Right hindlimb (tissue), 1 donor: ENCODE results near the gene ST3GAL3.
A peak's percentile ranks its signal among the peaks of the same experiment; 100 is the strongest.

Experiments used
- DNase-seq: peaks from one replicate; pipeline ENCODE4 v3.0.0-alpha.2; 2018

Gene ST3GAL3

DNA sequence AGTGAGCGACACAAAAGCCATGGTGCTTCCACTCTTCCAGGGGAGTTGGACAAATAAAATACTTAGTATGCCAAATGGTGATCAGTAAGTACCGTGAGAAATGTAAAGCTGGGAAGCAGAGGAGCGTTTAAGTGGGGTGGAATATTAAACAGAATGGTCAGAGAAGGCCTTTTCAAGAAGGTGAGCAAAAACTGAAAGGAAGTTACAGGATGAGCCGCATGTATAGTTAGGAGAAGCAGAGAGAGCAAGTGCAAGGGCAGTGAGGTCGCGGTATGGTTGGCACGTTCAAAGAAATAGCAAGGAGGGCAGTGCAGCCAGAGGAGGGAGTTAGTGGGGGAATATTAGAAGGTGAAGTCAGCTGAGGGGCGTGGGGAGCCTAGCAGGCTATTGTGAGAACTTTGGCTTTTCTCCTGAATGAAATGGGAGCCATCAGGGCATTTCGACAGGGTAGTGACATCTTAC is 266.7 kb downstream of the ST3GAL3 start:
- no peak for DNase-seq

DNA sequence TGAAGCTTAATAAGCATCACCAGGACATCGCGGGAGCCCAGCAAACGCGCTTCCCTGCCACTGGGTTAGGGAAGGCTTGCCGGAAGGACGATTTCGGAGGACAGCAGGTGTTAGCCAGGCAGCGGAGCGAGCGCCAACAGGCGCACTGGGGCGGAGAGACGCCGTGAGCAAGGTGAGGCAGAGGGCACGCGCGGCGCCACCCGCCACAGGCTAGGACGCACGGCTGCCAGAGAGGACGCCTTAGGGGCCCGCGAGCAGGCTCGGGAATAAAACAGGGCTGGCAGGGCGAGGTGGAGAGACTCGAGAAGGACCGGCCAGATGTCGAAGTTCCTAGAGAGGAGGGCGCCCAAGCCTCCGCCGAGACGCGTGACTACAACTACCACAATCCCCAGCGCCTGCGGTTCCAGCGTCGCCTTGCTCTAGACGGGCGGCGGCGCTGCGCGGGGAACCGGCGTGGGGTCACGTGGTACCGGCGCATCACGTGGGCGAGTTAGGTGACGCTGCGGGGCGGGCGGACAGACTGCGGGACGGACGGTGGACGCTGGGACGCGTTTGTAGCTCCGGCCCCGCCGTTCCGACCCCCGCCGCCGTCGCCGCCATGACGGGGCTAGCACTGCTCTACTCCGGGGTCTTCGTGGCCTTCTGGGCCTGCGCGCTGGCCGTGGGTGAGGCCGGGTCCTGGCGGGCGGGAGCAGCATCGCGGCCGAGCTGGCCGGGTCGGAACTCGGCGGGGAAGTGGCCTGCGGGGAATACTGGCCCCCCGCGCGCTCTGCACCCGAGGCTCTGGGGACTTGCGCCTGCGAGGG is 267.3 kb downstream of the ST3GAL3 start, which contains the start of gene ATP6V0B:
ATP6V0B (plus strand) TSS at position 518 of the 806 bp plus-strand sequence; CDS start at position 599, 81 bp downstream.
- DNase-seq = peak; percentile 96

DNA sequence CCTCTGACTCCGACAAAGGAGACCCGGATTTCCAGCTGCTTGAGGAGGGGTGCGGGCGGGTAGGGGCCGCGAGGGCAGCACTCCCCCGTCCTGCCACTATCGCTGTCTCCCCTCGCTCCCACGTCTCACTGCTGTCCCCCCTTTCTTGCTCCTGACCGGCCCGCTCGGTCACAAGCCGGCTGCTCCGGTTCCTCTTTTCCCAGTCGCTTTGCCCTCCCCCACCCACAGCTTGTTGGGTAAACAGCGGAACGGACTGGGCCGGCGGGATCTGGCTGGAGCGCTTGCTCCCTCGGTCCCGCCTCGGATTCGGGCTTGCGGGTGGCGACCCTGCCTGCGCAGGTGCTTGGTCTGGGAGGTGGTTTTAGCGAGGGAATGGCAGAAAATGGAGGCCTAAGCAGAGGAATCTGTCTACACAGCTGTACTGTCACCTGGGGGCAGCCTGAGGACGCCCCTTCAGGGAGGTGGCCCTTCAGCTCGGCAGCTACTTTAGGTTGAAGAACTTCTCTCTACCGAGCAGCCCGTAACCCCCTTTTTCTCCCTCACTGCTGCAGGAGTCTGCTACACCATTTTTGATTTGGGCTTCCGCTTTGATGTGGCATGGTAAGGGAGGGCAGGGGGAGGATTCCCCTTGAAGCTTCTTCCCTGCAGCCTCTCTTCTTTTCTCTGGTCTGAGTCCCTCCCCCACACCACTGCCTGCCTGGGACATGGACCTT is 268.1 kb downstream of the ST3GAL3 start:
- DNase-seq = no peak

DNA sequence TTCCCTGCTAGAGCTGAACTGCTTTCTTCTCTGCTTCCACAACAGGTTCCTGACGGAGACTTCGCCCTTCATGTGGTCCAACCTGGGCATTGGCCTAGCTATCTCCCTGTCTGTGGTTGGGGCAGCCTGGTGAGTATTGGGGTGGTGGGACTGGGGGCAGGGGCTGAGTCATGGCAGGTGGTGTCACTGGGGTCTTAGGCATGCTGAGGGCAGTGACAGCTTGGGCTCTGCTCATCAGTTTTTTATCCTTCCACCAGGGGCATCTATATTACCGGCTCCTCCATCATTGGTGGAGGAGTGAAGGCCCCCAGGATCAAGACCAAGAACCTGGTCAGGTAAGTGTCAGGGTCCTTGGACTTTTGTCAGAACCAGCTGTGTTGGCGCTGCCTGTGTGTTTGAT is 268.7 kb downstream of the ST3GAL3 start:
- DNase-seq = no peak

DNA sequence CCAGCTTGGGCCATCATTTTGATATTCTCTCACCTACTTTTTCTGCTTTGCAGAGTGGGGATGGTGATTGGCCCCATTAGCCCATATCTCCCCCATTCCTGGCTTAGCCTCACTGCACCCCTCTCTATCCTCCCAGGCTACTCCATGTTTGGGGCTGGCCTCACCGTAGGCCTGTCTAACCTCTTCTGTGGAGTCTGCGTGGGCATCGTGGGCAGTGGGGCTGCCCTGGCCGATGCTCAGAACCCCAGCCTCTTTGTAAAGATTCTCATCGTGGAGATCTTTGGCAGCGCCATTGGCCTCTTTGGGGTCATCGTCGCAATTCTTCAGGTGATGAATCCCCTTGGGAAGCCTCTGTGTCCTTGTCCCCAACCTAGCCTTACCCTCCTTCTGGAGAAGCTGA is 269.6 kb downstream of the ST3GAL3 start:
- no peak for DNase-seq

DNA sequence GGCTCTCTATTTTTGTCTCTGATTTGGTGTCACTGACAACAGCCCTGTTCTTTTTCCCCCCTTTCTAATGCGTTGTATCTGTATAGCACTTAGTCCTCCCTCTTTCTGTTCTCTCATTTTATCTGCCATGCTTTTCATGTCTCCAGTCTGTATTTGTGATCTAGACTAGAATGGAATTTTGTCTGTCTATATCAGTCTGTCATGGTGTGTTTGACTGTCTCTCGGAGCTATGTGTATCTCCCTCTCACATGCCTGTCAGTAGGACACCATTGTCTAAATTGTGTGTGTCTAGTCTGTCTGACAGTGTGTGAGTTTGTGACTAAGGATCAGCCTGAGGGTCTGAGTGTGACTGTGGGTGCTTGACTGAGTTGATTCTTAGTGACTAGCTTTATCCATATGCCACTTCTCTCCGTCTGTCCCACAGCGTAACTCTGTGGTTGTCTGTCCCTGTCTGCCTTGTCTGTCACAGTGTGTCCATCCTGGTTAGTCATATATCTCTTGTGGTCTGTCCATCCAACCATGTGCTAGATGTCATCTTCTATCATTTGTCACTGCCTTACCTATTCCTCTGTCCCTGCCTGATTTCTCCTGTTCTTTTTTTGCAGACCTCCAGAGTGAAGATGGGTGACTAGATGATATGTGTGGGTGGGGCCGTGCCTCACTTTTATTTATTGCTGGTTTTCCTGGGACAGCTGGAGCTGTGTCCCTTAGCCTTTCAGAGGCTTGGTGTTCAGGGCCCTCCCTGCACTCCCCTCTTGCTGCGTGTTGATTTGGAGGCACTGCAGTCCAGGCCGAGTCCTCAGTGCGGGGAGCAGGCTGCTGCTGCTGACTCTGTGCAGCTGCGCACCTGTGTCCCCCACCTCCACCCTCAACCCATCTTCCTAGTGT is 270.3 kb downstream of the ST3GAL3 start:
- DNase-seq = no peak

DNA sequence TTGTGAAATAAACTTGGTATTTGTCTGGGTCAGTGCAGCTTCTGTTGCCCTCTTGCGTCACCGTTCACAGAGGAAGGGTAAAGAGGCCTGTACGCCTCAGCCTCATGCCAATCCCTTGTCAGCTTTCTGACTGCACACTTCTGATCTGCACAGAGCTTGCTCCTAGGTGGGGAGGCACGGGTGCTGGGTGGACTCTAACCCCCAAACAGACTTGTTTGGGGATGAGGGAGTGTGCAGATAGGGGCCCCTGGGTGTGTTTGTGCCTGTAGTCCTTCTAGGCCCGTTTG is 270.9 kb downstream of the ST3GAL3 start:
- no peak for DNase-seq

DNA sequence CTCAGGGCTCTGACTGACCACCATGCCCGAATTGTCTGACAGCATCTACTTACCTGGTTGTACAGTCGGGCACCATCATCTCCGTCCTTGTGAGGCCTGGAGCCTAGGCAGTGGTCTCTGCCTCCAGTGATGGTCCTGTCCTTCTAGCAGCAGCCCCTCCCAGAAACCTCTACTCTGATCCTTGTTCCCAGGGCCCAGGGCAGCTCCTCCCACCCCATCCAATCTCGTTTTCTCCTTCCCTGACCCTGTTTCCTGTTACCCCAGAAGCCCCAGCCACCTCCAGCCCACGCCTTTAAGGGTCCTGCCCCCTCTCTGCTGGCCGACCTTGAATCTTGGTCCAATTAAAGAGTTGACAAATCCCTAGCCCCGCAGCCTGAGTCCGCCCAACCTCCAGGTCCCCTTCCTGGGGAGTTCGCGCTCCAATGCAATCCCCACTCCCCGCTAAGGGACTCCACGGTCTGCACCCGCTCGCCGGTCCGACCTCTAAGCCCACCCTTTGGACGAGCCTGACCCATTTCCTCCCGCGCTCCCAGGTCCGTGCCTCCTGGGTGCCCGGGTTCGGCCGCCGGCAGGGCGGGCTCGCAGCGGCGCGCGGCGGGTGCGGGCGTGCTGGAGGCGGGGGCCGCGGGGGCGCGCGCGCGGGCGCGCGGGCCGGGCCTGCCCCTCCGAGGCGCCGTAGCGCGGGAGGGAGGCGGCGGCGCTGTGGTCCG is 271.4 kb downstream of the ST3GAL3 start, which contains the start of gene B4GALT2:
B4GALT2 (plus strand) TSS at position 660 of the 710 bp plus-strand sequence. CDS start 1,951 bp downstream, outside the sequence.
- peak; percentile 60 for DNase-seq

DNA sequence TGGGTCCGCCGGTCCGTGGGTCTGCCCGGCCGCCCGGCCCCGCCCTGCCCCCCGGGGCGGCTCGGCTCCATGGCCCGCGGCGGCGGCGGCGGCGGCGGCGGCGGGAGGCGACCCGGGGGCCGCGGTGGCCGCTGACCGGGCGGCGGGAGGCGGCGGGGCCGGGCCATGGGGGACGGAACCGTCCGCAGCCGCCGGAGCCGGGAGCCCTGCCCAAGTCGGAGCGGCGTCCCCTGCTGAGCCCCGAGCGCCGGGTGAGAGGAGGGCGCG is 271.9 kb downstream of the ST3GAL3 start:
- no peak for DNase-seq

DNA sequence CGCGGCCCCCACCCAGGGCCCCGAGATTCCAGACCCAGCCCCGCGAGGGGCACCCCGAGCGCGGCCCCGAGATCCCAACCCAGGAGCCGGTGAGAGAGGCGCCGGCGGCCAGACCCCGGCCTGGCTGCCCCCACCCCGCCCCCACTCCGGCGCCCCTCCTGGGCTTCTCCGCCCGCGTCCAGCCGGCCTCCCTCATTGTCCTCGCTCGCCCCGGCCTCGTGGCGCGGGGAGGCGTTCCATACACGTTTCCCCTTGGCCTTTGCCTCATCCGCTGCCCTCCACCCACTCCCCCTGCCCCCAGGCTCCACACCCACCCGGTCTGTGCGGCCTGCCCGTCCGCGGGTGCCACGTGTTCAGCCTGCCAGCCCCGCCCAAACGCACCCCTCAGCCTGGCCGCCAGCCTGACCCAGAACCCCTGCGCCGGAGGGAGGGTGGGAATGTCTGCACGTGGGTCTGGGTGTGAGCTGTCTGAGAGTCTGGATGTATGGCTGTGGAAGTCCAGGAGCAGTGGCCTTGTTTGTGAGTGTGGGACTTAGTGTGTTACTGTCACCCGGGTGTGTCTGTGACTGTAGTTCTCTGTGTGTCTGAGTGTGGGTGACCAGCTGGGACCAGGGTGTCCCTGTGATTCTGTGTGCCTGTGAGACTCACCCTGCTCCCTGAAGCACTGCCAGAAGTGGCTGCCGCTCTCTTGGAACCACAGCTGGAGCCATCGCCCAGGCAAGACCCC is 272.4 kb downstream of the ST3GAL3 start:
- peak; percentile 80 for DNase-seq

DNA sequence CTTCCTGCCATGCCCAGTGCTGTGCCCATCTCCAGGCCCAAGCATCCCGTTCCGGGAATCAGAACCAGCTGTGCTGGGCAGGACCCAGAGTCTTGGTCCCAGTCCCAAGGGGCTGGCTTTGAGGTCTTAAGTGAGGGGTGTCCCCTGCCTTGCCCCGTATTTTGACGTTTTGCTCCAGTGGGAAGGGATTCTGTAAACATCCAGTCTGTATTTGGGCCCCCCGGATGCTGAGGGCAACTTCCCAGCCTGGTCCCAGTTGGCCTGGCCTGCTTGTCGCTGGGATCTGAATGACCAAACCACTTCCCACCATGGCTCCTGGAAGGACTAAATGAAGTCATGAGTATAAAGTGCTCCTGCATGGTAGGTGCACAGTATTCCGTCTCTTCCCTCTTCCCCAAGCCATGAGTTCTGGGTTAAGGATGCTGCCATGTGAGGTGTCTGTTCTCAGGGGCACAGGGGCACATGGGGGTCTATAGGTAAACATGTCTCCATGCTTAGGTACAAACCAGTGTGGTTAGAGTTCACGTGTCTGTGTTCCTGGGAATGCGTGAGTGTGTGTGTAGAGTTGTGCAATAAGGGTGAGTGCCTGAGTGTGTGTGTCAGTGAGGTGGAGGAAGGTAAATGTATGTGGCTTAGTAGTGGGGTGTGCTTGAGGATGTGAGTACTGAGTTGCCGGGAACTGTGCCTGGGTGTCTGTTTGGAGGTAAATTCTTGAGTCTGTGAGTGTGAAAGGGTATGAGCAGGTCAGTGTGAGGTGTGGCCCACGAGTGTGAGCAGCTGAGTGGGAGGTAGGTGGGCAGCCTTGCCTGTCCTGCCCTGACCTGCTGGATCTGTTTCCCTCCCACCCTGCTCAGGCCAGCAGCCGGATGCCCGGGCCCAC is 273.2 kb downstream of the ST3GAL3 start:
- DNase-seq = no peak
